ENCODE measurements around the gene MYO7A.

DNA sequence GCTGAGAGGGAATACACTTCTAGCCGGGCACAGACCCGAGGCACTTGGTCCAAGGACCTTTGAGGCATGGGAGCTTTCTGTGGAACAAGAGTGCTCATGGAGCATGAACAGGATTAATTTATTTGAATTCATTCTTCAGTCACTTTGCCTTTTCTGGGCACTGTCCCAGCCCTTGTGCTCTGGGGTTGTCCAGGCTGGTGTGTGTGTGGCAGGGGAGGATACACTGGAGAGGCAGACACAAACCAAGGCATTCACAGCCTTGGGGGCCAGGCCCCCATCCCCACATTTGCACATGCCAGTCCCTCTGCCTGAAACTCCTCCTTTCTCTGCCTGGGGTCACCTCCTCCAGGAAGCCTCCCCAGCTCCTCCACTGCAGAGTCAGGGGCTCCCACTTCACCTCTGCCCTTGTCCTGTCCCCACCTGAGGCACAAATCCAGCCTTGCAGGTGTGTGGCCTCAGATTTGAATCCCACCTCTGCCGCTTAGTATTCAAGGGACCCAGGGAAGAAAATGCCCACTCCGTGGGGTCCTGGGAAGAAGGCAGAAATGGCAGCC, 55.5 kb downstream of the MYO7A start:
- TF ChIP-seq EZH2 (IDR thresholded peaks at IDR 0.05; ENCODE audit: insufficient read depth, poor library complexity, severe bottlenecking) (no peak), EZH2phosphoT487 (IDR thresholded peaks at IDR 0.05; ENCODE audit: insufficient read depth, low read depth) (no peak)
